Astrocyte (in vitro differentiated cells and primary cell): ENCODE results near the gene KCNMA1. TPM values are rescaled to one million over a fixed set of nuclear protein-coding genes. Genes with fewer than 3 reads are reported as not detected.

Experiments
- DNase-seq: peaks from one replicate; pipeline ENCODE4 v3.0.0-alpha.2; 2010; ENCODE audit warnings: low read depth
- FAIRE-seq: peaks from 2 replicates; lab custom pipeline; 2011; peaks lifted over from hg19 to GRCh38; lab: Jason Lieb, UNC
- H2AFZ ChIP-seq: 2 replicates; pipeline ENCODE4 v1.6.0; 2012; ENCODE audit warnings: low read depth, low read length, inconsistent platforms
- H3K27ac ChIP-seq: 2 replicates; pipeline ENCODE4 v1.5.1; 2011; ENCODE audit warnings: low read depth, low read length, inconsistent platforms
- H3K27me3 ChIP-seq: 2 replicates; pipeline ENCODE4 v1.6.0; 2011; ENCODE audit warnings: low read length, inconsistent platforms; ENCODE audit not compliant: insufficient read depth
- H3K36me3 ChIP-seq: 2 replicates; pipeline ENCODE4 v1.5.1; 2011; ENCODE audit warnings: low read length, inconsistent platforms; ENCODE audit not compliant: insufficient read depth
- H3K4me1 ChIP-seq: 2 replicates; pipeline ENCODE4 v1.5.1; 2011; ENCODE audit warnings: low read length, inconsistent platforms; ENCODE audit not compliant: insufficient read depth
- H3K4me2 ChIP-seq: 2 replicates; pipeline ENCODE4 v1.6.0; 2012; ENCODE audit warnings: low read length, inconsistent platforms
- H3K4me3 ChIP-seq: 2 replicates; pipeline ENCODE4 v1.5.1; 2011; ENCODE audit warnings: low read depth, mild to moderate bottlenecking, low read length, inconsistent platforms; ENCODE audit not compliant: insufficient read depth
- H3K79me2 ChIP-seq: 2 replicates; pipeline ENCODE4 v1.6.0; 2012; ENCODE audit warnings: mild to moderate bottlenecking, low read length, inconsistent platforms; ENCODE audit not compliant: insufficient read depth
- H3K9ac ChIP-seq: 2 replicates; pipeline ENCODE4 v1.6.0; 2012; ENCODE audit warnings: mild to moderate bottlenecking, low read length, inconsistent platforms
- H3K9me3 ChIP-seq: 2 replicates; pipeline ENCODE4 v1.5.1; 2012; ENCODE audit warnings: low read depth, mild to moderate bottlenecking, low read length, inconsistent platforms; ENCODE audit not compliant: insufficient read depth
- H4K20me1 ChIP-seq: 2 replicates; pipeline ENCODE4 v1.6.0; 2012; ENCODE audit warnings: low read length, inconsistent platforms; ENCODE audit not compliant: insufficient read depth
- H3K27ac Mint-ChIP-seq: one replicate; pipeline ENCODE4 v1.8.0; 2021; ENCODE audit warnings: mild to moderate bottlenecking, mixed read lengths; ENCODE audit not compliant: unreplicated experiment
- H3K27me3 Mint-ChIP-seq: one replicate; pipeline ENCODE4 v1.8.0; 2021; ENCODE audit warnings: low read depth, mixed read lengths; ENCODE audit not compliant: unreplicated experiment
- H3K36me3 Mint-ChIP-seq: one replicate; pipeline ENCODE4 v1.8.0; 2021; ENCODE audit warnings: low read depth, mixed read lengths; ENCODE audit not compliant: unreplicated experiment
- H3K4me1 Mint-ChIP-seq: one replicate; pipeline ENCODE4 v1.8.0; 2021; ENCODE audit warnings: low read depth, mixed read lengths; ENCODE audit not compliant: unreplicated experiment
- H3K4me3 Mint-ChIP-seq: one replicate; pipeline ENCODE4 v1.8.0; 2021; ENCODE audit warnings: mild to moderate bottlenecking, moderate library complexity, mixed read lengths; ENCODE audit not compliant: unreplicated experiment
- H3K9me3 Mint-ChIP-seq: one replicate; pipeline ENCODE4 v1.8.0; 2021; ENCODE audit warnings: mild to moderate bottlenecking, mixed read lengths; ENCODE audit not compliant: unreplicated experiment
- EZH2 ChIP-seq: IDR thresholded peaks from 2 replicates; pipeline ENCODE4 v1.6.1; 2012; ENCODE audit warnings: mild to moderate bottlenecking, low read length, inconsistent platforms; ENCODE audit not compliant: insufficient read depth
- total RNA-seq: library from RNA; stranded (reverse); gene quantifications from 2 replicates; pipeline ENCODE4 v1.2.1, GENCODE V29; 2021
- TF ChIP-seq, protein P1 (sequence below): IDR thresholded peaks from 2 replicates; pipeline ENCODE4 v1.5.1; 2011; ENCODE audit warnings: low read depth, mild to moderate bottlenecking, inconsistent platforms, low read length, moderate library complexity; ENCODE audit not compliant: insufficient read depth

The KCNMA1 gene
- total RNA-seq, 1 donor from 2014 or later = 45.8 TPM

DNA sequence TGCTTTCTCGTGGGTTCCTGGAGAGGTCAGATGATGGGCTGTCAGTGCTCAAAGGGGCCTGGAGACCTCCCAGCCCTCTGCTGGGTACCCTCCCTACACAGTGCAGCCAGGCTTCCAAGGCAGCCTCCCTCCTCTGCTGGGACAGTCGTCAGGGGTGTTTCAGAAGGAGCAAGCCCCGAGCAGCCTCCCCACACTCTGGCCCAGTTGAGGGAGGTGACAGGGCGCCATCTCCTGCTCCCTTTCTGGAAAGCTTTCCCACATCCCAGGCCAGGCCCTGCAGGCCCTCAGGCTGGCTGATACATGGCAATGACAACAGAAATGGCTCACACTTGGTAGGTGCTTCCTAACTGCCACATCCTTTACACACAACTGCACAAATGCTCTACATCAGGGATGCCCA is 32.1 kb downstream of the KCNMA1 start:
- H3K36me3 Mint-ChIP-seq = peaks cover 5% of the 10 kb centered on the region
- peaks cover 51% of the 10 kb centered on the region for H3K4me1 Mint-ChIP-seq
- H3K9me3 Mint-ChIP-seq = no peaks in the 10 kb centered on the region
- FAIRE-seq (no peak), DNase-seq (no peak)
- H3K27ac ChIP-seq = no peak overlapping the region
- H3K27me3 ChIP-seq = no peaks in the 10 kb centered on the region
- no peaks in the 10 kb centered on the region for H3K27me3 Mint-ChIP-seq
- no peaks in the 10 kb centered on the region for H3K9me3 ChIP-seq
- no peak overlapping the region for H3K4me3 Mint-ChIP-seq
- no peak overlapping the region for H3K9ac ChIP-seq
- peaks cover 15% of the 10 kb centered on the region for H3K4me1 ChIP-seq
- no peak overlapping the region for H3K27ac Mint-ChIP-seq
- H3K79me2 ChIP-seq = peaks cover 63% of the 10 kb centered on the region
- H4K20me1 ChIP-seq = peaks cover 20% of the 10 kb centered on the region
- no peak overlapping the region for H2AFZ ChIP-seq
- no peak overlapping the region for H3K4me2 ChIP-seq
- H3K4me3 ChIP-seq = no peak overlapping the region
- TF ChIP-seq, protein P1, sequence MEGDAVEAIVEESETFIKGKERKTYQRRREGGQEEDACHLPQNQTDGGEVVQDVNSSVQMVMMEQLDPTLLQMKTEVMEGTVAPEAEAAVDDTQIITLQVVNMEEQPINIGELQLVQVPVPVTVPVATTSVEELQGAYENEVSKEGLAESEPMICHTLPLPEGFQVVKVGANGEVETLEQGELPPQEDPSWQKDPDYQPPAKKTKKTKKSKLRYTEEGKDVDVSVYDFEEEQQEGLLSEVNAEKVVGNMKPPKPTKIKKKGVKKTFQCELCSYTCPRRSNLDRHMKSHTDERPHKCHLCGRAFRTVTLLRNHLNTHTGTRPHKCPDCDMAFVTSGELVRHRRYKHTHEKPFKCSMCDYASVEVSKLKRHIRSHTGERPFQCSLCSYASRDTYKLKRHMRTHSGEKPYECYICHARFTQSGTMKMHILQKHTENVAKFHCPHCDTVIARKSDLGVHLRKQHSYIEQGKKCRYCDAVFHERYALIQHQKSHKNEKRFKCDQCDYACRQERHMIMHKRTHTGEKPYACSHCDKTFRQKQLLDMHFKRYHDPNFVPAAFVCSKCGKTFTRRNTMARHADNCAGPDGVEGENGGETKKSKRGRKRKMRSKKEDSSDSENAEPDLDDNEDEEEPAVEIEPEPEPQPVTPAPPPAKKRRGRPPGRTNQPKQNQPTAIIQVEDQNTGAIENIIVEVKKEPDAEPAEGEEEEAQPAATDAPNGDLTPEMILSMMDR = no peak
- no peak for TF ChIP-seq EZH2
- no peaks in the 10 kb centered on the region for H3K36me3 ChIP-seq

DNA sequence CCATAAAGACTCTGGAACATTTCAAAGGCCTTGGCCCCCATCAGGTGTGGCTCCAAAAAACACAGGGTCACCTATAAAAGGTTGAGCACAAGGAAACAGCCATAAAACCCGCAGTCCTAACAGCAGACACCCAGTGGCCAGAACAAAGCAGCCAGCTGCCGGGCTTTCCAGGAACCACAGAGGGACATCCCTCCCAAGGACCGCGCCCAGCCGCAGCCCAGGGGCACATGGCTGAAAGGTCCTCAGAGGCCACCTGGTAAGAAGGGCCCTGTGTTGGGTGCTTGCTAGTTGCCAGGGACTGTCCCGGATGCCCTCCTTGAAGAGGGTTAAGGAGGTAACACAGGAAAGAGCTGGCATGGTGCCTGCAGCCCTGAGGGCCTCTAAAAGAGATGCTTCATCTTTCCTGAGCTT is 32.7 kb downstream of the KCNMA1 start:
- Histone ChIP-seq H3K9ac (no peak overlapping the region), H3K9me3 (no peaks in the 10 kb centered on the region), H3K27ac (no peak overlapping the region), H2AFZ (no peak overlapping the region), H3K4me1 (peaks cover 15% of the 10 kb centered on the region), H3K36me3 (no peaks in the 10 kb centered on the region), H3K4me2 (no peak overlapping the region), H3K4me3 (no peak overlapping the region), H3K27me3 (no peaks in the 10 kb centered on the region), H3K79me2 (peaks cover 61% of the 10 kb centered on the region), H4K20me1 (peaks cover 15% of the 10 kb centered on the region)
- H3K27me3 Mint-ChIP-seq = no peaks in the 10 kb centered on the region
- peaks cover 4% of the 10 kb centered on the region for H3K36me3 Mint-ChIP-seq
- no peak for DNase-seq
- TF ChIP-seq, protein P1 = no peak
- no peak for TF ChIP-seq EZH2
- H3K4me1 Mint-ChIP-seq = peaks cover 46% of the 10 kb centered on the region
- H3K9me3 Mint-ChIP-seq = no peaks in the 10 kb centered on the region
- no peak overlapping the region for H3K27ac Mint-ChIP-seq
- no peak overlapping the region for H3K4me3 Mint-ChIP-seq
- FAIRE-seq = no peak

DNA sequence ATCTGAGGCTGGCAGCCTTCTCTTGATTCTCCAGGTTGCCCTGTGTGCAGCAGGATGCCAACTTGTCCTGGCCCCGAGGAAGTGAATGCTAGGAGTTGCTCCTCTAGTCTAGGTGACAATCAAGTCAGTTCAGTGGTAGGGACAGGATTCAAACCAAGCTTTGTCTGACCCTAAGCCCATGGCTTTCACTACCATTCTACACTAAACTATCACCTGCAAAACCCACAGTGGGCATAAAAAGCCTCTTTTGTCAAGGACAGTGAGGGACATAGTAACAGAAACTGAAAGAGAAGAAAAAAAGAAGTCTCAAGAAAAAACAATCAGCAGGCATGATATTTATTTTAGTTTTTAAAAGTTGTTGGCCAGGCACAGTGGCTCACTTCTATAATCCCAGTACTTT is 33.5 kb downstream of the KCNMA1 start:
- H3K9me3 Mint-ChIP-seq = no peaks in the 10 kb centered on the region
- H3K27me3 Mint-ChIP-seq = no peaks in the 10 kb centered on the region
- DNase-seq = no peak
- Histone ChIP-seq H3K4me2 (no peak overlapping the region), H3K9ac (no peak overlapping the region), H4K20me1 (peaks cover 15% of the 10 kb centered on the region), H3K79me2 (peaks cover 58% of the 10 kb centered on the region), H3K4me3 (no peak overlapping the region), H3K36me3 (no peaks in the 10 kb centered on the region), H3K27ac (no peak overlapping the region), H3K9me3 (no peaks in the 10 kb centered on the region), H3K4me1 (peaks cover 15% of the 10 kb centered on the region), H2AFZ (no peak overlapping the region), H3K27me3 (no peaks in the 10 kb centered on the region)
- no peak overlapping the region for H3K4me3 Mint-ChIP-seq
- peaks cover 10% of the 10 kb centered on the region for H3K36me3 Mint-ChIP-seq
- peaks cover 38% of the 10 kb centered on the region for H3K4me1 Mint-ChIP-seq
- no peak for TF ChIP-seq EZH2
- TF ChIP-seq, protein P1 = no peak
- no peak for FAIRE-seq
- H3K27ac Mint-ChIP-seq = no peak overlapping the region
